ENCODE data around the gene WNT8A.

Gene WNT8A

DNA sequence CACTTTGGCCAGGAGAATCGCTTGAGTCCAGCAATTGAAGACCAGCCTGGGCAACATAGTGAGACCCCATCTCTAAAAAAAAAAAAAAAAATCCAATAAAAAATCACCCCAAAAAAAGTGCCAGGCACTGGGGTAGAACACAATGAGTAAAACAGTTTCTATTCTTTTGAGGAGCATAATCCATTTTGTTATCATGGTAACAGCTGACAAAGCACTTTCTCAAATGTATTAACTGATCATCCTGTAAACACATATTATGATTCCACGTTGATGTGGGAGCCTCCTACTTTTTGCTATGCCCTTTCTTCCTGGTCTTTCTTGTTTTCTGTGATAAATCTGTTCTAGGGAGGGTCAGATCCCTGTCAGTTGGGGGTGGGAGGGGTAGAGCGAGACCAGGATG is 30.3 kb upstream of the WNT8A start:
- no peak overlapping the region for H3K4me3 ChIP-seq (ENCODE audit: low read depth, low read length)
- TF ChIP-seq, protein P1, sequence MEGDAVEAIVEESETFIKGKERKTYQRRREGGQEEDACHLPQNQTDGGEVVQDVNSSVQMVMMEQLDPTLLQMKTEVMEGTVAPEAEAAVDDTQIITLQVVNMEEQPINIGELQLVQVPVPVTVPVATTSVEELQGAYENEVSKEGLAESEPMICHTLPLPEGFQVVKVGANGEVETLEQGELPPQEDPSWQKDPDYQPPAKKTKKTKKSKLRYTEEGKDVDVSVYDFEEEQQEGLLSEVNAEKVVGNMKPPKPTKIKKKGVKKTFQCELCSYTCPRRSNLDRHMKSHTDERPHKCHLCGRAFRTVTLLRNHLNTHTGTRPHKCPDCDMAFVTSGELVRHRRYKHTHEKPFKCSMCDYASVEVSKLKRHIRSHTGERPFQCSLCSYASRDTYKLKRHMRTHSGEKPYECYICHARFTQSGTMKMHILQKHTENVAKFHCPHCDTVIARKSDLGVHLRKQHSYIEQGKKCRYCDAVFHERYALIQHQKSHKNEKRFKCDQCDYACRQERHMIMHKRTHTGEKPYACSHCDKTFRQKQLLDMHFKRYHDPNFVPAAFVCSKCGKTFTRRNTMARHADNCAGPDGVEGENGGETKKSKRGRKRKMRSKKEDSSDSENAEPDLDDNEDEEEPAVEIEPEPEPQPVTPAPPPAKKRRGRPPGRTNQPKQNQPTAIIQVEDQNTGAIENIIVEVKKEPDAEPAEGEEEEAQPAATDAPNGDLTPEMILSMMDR (IDR thresholded peaks at IDR 0.05; ENCODE audit: borderline replicate concordance, insufficient read depth, low read depth, low read length), result no peak

GRCh38 chr5:138054206-138054605 is 29.6 kb upstream of the WNT8A start:
- TF ChIP-seq, protein P1 (IDR thresholded peaks at IDR 0.05; ENCODE audit: borderline replicate concordance, insufficient read depth, low read depth, low read length), result no peak
- no peak overlapping the region for H3K4me3 ChIP-seq (ENCODE audit: low read depth, low read length)

DNA sequence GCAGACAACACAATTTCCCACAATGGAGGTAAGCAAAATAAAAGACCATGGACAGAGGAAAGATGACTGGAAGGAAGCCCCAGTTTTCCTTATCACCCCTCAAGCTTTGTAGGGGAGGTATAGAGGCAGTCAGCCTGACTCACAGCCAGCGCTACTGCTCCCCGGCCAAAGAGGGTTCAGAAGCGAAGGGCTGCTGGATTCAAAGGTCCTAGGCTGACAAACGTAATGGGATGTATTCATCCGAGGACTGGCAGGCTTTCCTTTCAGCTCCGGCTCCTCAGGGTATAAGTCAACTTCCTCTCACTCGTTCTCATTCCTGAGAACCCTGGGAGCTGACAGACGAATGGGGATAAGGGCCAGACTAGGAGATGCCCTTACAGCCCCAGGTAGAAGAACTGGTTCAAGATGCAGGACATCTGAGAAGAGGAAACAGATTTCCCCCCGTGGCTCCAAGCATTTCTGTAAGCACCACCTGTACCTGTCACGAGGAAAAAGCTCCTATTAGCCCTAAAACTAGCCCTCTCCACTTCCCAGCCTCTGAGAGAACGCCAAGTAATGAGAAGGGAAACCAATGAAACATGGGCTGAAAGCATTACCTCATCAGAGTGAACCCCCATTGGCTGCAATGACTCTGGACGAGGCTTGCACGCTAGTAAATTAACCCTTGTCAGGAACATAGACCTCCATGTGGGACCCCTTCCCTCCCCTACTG is 28.8 kb upstream of the WNT8A start:
- H3K4me3 ChIP-seq (ENCODE audit: low read depth, low read length), result no peak overlapping the region
- TF ChIP-seq, protein P1 (IDR thresholded peaks at IDR 0.05; ENCODE audit: borderline replicate concordance, insufficient read depth, low read depth, low read length), result no peak

- TF ChIP-seq, protein P1 (IDR thresholded peaks at IDR 0.05; ENCODE audit: borderline replicate concordance, insufficient read depth, low read depth, low read length), result no peak
- H3K4me3 ChIP-seq (ENCODE audit: low read depth, low read length), result no peak overlapping the region
Measured at GRCh38 chr5:138064526-138064925, 19.3 kb upstream of the WNT8A start.

DNA sequence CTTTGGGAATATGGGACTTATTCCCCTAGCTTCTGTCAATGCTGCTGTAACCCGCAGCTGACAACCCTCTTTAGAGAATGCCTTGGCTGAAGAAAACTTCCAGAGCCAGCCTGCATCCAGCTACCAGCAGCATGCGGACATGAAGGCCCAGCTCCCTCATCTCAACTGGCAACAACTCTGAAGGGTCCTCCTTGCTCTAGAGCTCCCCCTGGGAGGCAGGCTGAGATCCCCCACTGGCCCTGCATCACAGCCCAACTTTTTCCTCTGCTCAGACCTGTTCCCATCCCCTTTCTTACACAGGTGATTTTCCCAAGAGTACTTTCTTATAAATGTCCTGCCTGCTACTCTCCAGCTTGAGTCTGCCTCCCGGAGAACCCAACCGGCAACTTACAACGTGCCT is 18.7 kb upstream of the WNT8A start:
- TF ChIP-seq, protein P1 (IDR thresholded peaks at IDR 0.05; ENCODE audit: borderline replicate concordance, insufficient read depth, low read depth, low read length), result peak; percentile 69

GRCh38 chr5:138067945-138068344 is 15.9 kb upstream of the WNT8A start:
- TF ChIP-seq, protein P1 (IDR thresholded peaks at IDR 0.05; ENCODE audit: borderline replicate concordance, insufficient read depth, low read depth, low read length), result no peak
- no peak overlapping the region for H3K4me3 ChIP-seq (ENCODE audit: low read depth, low read length)

More for the DNA sequence above, 18.7 kb upstream of the WNT8A start:
- H3K4me3 ChIP-seq (ENCODE audit: low read depth, low read length), result no peak overlapping the region

All from GM12875 (cell line).